ENCODE data around the gene SEMA7A.

Gene SEMA7A

DNA sequence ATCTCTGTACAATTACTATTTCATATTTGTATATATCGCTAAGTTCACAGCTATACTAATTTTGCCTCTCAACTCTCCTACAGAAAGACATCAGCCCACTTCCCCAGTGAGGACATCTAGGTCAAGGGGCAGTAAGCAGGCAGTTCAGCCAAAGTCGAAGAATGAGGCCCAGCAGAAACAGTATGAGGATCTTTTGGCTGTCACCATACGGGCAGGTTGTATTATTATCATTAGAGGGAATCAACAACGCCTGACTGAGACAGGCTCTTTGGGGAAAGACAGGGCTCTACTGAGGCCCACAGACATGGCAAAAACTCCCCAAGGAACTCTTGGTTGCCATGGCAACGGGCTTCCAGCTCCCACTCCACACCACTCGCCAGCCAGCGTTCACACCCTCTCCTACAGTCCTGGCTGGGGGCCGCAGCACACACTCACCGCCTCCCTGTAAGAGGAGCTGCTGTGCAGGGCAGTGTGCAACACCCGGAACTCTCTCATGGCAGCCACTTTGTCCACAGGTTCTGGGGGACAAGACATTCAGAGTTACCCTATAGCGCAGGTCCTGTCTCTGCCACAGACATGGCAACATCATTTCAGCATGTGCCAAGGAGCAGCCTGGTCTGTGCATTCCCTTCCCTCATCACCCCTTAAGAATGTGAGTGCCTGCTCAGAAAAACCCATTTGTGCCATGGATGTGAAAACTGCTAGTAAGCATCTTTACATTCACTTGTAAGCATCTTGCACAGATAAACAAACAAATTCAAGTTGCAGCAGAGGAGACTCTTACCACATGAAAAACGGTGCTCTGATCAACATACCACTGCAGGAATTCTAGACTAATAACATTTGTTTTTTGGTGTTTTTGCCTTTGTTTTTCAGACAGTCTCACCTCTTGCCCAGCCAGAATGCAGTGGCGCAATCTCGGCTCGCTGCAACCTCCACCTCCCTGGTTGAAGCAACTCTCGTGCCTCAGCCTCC is 18.4 kb upstream of the SEMA7A start:
- DNase-seq (ENCODE audit: low read depth in 2 of 2), result no peak

DNA sequence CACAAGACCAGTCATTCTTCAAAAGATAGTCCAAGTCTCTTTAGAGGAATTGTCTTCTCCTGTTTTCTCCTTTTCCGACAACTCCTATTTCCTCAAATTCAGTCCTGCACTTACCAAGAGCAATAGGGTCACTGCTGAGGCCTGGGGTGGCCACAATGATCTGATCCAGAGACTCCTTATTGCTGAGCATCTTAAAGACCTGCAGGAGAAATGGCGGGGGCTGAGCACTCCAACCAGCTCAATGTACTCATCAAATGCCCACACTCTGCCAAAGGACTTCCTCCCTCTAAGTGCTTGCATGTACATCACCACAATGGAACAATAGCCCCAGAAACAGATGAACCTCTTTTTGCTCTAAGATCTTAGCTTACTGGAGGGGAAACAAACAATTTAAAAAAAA is 17.6 kb upstream of the SEMA7A start:
- no peak for DNase-seq (ENCODE audit: low read depth in 2 of 2)

GRCh38 chr15:74449643-74450205 is 16.0 kb upstream of the SEMA7A start:
- DNase-seq (ENCODE audit: low read depth in 2 of 2), result no peak

GRCh38 chr15:74449095-74449494 is 15.3 kb upstream of the SEMA7A start:
- no peak for DNase-seq (ENCODE audit: low read depth in 2 of 2)

DNA sequence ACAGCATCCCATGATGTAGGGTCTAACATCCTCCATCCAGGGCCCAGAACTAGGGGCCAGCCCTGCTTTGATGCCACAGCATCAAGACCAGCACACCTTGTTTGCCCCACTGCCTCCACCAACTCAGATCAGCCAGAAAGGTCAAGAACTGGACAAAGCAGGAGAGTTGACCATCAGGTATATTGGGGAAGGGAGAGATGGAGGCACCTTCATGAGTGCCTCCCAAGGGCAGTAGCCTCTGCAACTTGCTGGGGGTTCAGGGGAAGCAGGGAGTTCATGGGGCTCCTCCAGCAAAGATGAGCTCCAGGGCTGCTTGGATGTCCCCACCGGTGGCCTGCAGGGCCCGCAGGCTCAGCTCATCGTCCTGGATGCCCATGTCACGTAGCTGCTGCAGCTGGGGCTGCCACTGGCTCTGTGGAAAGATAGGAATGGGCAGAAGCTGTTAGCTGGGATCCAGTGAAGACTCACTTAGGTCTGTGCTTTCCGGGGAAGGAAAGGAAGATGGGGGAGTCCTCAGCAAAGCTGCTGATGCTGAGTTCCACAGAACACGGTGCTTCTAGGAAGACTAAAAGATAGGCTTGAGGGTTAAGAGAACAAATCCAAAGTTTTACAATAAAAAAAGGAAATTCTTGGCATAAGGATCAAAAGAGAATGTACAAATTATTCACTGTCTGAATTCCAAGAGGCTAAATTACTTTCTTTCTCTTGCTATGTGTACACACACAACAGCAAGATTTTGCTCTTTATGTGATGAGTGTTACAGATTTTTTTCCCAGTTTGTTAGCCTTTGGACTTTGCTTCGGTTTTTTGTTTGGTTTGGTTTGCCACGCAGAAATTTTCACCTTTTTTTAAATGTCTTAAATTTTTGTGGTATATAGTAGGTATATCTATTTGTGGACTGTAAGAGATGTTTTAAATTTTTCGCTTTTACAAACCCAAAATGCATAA is 12.3 kb upstream of the SEMA7A start:
- DNase-seq (ENCODE audit: low read depth in 2 of 2), result no peak

DNA sequence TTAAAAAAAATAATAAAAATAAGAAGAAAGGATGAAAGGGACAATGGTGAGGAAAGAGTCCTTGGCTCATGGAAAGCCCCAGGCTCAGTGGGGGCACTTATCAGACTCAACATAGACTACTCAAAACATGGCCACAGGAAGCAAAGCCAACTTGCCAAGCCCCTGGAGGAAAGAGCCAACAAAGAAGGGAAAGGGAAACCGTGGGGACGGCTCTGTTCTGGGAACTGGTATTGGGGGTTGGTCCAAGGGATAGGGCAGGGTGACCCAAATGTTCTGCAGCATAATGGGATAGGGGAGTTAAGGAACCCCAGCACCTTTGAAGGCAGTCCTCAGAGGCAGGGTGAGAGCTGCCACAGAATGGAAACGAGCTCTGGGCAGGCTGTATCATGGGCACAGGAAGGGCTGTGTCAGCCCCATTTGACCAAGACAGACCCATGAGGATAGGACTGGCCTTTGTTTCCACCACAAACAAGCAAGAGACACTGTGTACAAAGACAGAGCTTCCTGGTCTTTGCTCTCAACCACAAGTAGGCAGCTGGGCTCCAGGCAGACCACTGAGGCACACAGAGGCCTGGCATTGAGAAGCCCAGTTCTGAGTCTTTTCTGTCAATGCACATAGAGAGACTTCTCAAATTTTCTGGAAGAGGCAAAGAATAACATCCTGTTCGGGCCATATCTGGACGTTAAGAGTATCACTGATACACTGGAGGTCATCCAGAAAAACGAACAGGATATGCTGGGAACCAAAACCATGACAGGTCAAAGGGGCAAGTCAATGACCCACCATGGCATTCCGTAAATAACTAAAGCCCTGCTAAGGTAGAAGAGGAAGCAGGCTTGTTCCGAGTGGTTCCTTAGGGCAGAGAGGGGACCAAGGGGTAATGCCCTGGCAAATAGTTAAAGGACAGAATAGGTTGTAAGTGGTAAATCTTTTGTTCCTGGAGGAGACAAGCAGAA is 10.6 kb upstream of the SEMA7A start:
- DNase-seq (ENCODE audit: low read depth in 2 of 2), result no peak

DNA sequence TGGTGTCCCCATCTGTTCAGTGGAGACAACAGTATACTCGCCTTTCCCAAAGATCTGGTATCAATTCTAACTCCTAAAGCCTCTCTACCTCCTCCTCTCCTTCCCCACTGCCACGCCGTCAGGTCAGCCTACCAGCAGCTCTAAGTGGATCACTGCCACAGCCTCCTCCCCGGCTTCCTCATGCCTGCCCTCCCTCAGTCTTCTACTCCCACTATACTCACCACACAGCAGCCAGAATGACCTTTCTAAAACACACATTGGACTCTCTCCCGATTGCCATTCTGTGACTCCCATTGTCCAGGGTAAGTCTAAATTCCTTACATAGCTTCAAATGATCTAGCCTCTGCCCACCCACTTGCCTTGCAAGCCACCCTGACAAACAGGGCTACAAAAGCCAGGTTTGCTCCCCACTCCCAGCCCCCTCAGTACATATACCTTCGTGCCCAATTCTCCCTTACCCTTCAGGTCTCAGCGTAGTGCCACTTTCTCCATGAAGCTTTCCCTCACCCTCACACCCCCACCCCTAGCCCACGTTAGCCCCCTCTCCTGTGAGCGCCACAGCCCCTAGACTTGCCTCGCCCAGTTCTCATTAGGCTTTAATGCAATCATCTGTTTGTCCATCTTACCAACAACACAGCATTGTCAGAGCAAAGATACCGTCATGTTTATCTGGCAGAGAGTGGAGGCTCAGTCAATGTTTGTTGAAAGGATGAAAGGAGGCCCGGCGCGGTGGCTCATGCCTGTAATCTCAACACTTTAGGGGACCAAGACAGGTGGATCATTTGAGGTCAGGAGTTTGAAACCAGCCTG is 9.5 kb upstream of the SEMA7A start:
- DNase-seq (ENCODE audit: low read depth in 2 of 2), result no peak

DNA sequence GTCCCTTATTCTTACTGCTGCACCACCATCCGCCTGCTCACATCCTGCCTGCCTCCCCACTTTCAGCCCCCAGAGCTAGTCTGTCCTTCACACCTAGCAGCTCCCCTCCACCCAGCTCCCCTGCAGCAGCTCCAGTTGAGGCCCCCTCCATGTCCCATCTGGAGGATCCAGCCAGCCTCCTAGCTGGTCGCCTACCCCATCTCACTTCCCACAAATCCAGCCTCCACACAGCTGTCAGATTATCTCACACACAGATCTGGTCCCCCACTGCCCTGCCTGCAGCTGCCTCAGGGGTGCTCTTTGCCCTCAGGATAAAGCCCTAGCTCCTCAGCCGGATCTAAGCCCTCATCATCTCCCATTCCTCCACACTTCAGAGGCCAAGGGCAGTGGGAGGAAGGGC is 8.8 kb upstream of the SEMA7A start:
- no peak for DNase-seq (ENCODE audit: low read depth in 2 of 2)

DNA sequence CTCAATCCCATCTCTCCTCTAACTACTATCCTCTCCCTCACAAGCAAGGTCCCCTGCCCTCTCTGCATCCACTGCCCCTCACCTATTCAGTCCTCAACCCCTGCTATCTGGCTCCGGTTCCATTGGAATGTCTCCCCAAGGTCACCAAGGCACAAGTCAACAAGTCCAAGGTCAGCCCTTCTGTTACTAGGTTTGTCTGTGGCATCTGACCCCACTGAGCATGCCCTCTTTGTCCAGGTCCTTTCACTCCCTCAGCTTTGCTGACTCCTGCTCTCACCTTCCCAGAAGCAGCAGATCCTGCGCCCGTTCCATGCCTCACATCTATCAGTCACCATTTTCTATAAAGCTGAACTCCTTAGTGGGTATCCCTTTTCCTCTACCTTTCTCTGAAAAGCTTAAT is 8.3 kb upstream of the SEMA7A start:
- no peak for DNase-seq (ENCODE audit: low read depth in 2 of 2)

DNA sequence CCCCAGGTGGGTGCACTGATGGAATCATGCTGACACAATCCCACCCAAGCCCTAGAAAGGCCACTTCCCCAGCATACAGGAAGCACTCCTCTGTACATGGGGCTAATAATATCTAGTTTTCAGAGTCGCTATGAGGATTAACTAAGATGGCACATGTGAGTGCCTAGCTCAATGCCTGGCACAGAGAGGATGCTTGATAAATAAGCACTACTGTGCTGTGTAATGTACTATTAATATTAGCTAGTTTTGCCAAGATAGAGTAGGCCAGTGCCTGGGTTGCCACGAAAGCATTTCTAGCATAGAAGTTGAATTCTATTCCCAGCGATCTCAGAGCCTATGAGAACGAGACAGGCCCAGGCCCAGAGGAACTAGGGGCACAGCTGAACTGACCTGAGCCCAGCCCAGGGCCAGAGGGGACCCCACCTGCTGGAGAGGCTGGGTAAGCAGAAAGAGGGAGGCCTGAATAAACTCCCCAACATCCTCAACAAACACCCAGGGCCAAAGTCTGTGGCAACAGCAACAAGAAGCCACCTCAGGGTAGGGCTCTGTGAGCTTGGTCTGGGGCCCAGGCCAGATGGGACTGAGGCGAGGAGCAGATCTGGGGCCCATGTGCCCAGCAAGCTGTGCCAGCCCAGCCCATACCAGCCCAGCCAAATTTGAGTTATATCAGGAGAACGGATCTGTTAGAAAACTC is 7.6 kb upstream of the SEMA7A start:
- no peak for DNase-seq (ENCODE audit: low read depth in 2 of 2)

- DNase-seq (ENCODE audit: low read depth in 2 of 2), result peak; percentile 67 to 70
Observed at GRCh38 chr15:74438721-74439316, 5.1 kb upstream of the SEMA7A start.

DNA sequence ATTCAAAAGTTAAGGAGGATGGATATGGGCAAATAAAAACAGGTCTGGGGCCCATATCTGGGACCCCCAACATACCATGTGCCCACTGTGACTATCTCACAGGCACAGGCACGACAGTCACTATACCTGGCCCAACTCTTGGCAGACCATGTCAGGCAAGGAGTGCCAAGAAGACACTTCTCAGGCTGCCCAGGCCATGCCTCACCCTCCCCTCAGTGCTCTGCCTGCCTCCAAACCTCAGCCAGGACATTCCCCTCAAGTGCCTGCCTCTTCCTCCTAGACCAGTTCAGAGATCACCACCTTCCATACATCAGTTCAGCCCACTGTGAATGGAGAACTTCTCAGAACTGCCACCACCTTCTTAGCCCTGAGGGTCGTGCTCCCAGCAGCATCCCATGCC is 4.4 kb upstream of the SEMA7A start:
- no peak for DNase-seq (ENCODE audit: low read depth in 2 of 2)

- DNase-seq (ENCODE audit: low read depth in 2 of 2), result no peak
Observed at GRCh38 chr15:74434263-74435136, 742 bp upstream of the SEMA7A start.

DNA sequence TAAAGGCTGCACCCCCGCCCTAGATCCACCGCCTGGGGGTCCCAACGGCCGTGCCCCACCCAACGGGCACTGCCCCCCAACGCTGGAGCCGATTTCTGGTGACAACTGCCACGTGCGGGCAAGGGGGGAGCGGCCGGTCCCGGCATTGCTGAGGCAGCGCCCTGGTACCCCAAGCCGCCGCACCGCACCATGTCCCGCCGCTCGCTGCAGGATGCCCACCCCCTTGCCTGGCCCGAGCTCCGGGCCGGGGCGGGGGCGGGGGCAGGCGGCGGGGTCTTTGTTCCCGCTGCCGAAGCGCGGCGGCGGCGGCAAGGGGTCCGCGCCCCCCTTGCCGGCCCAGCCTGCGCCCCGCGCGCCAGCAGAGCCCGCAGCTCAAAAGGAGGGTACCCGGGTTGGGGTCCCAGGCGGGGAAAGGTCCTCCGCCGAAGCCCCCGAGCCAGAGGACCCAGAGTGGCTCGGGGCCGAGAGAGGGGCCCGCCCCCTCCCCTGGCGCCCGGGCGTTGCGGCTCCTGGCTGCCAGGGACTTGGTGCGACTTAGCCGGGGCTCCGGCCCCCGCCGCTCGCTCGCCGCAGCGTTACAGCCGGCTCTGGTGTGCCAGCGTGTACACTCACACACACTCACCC is 678 bp downstream of the SEMA7A start:
- DNase-seq (ENCODE audit: low read depth in 2 of 2), result no peak

GRCh38 chr15:74432271-74432967 is 1.3 kb downstream of the SEMA7A start:
- DNase-seq (ENCODE audit: low read depth in 2 of 2), result no peak

- DNase-seq (ENCODE audit: low read depth in 2 of 2), result no peak
Observed at GRCh38 chr15:74431645-74432044, 2.1 kb downstream of the SEMA7A start.

DNA sequence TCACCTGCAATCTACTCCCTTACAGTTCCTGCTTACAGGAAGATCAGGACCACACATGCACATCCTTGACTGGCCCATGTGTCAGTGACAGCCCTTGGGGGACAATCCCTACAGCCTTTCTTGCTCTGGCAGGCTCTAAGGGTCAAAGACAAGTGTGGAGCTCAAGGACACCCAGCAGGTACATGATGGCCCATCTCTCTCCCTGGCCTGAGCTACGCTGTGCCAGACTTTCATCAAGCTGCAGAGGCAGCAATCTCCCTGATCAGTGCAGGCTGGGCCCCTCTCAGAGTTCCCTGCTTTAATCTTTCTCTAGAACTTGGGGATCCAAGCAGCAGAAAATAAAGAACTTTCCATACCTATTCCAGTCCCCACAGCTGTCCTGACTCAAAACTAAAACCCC is 2.6 kb downstream of the SEMA7A start:
- no peak for DNase-seq (ENCODE audit: low read depth in 2 of 2)
